Measurements from ENCODE around the gene PPP1R9B.

PPP1R9B gene

DNA sequence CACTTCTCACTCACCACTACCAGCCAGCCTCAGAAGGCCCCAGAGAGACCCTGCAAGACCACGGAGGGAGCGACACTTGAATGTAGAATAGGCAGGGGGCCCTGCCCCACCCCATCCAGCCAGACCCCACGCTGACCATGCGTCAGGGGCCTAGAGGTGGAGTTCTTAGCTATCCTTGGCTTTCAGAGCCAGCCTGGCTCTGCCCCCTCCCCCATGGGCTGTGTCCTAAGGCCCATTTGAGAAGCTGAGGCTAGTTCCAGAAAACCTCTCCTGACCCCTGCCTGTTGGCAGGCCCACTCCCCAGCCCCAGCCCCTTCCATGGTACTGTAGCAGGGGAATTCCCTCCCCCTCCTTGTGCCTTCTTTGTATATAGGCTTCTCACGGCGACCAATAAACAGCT lies 60.4 kb downstream of the PPP1R9B start:
- Histone ChIP-seq H4K20me1 (ENCODE audit: control insufficient read depth, insufficient read depth, low read depth, low read length) (no peaks in the 10 kb centered on the region), H3F3A (ENCODE audit: control insufficient read depth, insufficient read depth) (peaks cover 2% of the 10 kb centered on the region; the same call in 1 of the 2 replicates), H3K27ac (ENCODE audit: low read depth, low read length) (no peak overlapping the region), H3K4me3 (ENCODE audit: low read length) (no peak overlapping the region), H3K9me3 (ENCODE audit: control insufficient read depth, insufficient read depth, low read length) (no peaks in the 10 kb centered on the region), H3K4me1 (ENCODE audit: control insufficient read depth, low read length) (peaks cover 11% of the 10 kb centered on the region), H3K9me2 (replicated peaks; ENCODE audit: control insufficient read depth, low read length) (no peaks in the 10 kb centered on the region), H3K27me3 (ENCODE audit: control insufficient read depth, low read length) (no peaks in the 10 kb centered on the region), H3K4me2 (ENCODE audit: low read length) (no peak overlapping the region), H3K79me2 (ENCODE audit: control insufficient read depth, low read length) (no peaks in the 10 kb centered on the region), H3K36me3 (ENCODE audit: control insufficient read depth, low read length) (no peaks in the 10 kb centered on the region)
- TF ChIP-seq, protein P1, sequence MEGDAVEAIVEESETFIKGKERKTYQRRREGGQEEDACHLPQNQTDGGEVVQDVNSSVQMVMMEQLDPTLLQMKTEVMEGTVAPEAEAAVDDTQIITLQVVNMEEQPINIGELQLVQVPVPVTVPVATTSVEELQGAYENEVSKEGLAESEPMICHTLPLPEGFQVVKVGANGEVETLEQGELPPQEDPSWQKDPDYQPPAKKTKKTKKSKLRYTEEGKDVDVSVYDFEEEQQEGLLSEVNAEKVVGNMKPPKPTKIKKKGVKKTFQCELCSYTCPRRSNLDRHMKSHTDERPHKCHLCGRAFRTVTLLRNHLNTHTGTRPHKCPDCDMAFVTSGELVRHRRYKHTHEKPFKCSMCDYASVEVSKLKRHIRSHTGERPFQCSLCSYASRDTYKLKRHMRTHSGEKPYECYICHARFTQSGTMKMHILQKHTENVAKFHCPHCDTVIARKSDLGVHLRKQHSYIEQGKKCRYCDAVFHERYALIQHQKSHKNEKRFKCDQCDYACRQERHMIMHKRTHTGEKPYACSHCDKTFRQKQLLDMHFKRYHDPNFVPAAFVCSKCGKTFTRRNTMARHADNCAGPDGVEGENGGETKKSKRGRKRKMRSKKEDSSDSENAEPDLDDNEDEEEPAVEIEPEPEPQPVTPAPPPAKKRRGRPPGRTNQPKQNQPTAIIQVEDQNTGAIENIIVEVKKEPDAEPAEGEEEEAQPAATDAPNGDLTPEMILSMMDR (IDR thresholded peaks at IDR 0.05; ENCODE audit: low read depth, low read length, poor library complexity, severe bottlenecking) = no peak

DNA sequence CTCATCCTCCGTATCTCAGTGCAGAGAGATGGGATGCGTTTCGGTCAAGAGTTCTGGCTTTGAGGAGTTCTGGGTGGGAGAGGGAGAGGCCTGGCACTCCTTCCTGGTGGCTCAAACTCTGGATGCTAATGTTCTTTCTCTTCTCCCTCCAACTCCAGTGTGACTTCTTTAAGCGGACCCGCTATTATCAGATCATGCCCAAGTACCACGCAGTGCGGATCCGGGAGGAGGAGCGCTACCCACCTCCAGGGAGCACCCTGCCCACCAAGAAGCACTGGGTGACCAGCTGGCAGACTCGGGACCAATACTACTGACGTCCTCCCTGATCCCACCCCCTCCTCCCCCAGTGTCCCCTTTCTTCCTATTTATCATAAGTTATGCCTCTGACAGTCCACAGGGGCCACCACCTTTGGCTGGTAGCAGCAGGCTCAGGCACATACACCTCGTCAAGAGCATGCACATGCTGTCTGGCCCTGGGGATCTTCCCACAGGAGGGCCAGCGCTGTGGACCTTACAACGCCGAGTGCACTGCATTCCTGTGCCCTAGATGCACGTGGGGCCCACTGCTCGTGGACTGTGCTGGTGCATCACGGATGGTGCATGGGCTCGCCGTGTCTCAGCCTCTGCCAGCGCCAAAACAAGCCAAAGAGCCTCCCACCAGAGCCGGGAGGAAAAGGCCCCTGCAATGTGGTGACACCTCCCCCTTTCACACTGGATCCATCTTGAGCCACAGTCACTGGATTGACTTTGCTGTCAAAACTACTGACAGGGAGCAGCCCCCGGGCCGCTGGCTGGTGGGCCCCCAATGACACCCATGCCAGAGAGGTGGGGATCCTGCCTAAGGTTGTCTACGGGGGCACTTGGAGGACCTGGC lies 61.3 kb downstream of the PPP1R9B start:
- no peaks in the 10 kb centered on the region for H3K9me3 ChIP-seq (ENCODE audit: control insufficient read depth, insufficient read depth, low read length)
- no peaks in the 10 kb centered on the region for H4K20me1 ChIP-seq (ENCODE audit: control insufficient read depth, insufficient read depth, low read depth, low read length)
- TF ChIP-seq EZH2phosphoT487 (IDR thresholded peaks at IDR 0.05; ENCODE audit: borderline replicate concordance, low read length) = no peak
- TF ChIP-seq, protein P1 (IDR thresholded peaks at IDR 0.05; ENCODE audit: low read depth, low read length, poor library complexity, severe bottlenecking) = no peak
- H3K4me3 ChIP-seq (ENCODE audit: low read length) = no peak overlapping the region
- no peaks in the 10 kb centered on the region for H3K9me2 ChIP-seq (replicated peaks; ENCODE audit: control insufficient read depth, low read length)
- no peaks in the 10 kb centered on the region for H3K27me3 ChIP-seq (ENCODE audit: control insufficient read depth, low read length)
- H3K79me2 ChIP-seq (ENCODE audit: control insufficient read depth, low read length) = no peaks in the 10 kb centered on the region
- H3K27ac ChIP-seq (ENCODE audit: low read depth, low read length) = no peak overlapping the region
- H3F3A ChIP-seq (ENCODE audit: control insufficient read depth, insufficient read depth) = peaks cover 2% of the 10 kb centered on the region; the same call in 1 of the 2 replicates
- no peaks in the 10 kb centered on the region for H3K36me3 ChIP-seq (ENCODE audit: control insufficient read depth, low read length)
- H3K4me1 ChIP-seq (ENCODE audit: control insufficient read depth, low read length) = peaks cover 4% of the 10 kb centered on the region
- H3K4me2 ChIP-seq (ENCODE audit: low read length) = no peak overlapping the region

DNA sequence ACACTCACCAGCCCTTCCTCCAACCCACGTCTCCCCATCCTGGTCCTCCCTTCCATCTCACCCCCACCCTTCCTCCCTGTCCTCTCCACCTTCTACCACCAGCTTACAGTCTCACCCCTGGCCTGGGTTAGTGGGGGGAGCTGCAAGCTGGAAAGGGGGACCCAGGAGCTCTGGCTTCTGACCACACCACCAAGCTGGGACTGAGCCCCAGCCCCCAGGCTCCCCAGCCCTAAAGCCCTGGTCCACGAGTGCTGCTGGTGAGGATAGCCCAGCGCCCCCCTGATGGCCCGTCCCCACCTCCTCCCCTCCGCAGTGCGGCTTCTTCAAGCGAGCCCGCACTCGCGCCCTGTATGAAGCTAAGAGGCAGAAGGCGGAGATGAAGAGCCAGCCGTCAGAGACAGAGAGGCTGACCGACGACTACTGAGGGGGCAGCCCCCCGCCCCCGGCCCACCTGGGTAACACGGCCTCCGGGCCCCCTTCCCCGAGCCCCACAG lies 62.5 kb downstream of the PPP1R9B start:
- no peaks in the 10 kb centered on the region for H3K9me2 ChIP-seq (replicated peaks; ENCODE audit: control insufficient read depth, low read length)
- H3K27me3 ChIP-seq (ENCODE audit: control insufficient read depth, low read length) = no peaks in the 10 kb centered on the region
- no peaks in the 10 kb centered on the region for H3K9me3 ChIP-seq (ENCODE audit: control insufficient read depth, insufficient read depth, low read length)
- H3K79me2 ChIP-seq (ENCODE audit: control insufficient read depth, low read length) = no peaks in the 10 kb centered on the region
- H3K4me3 ChIP-seq (ENCODE audit: low read length) = no peak overlapping the region
- H3K4me2 ChIP-seq (ENCODE audit: low read length) = no peak overlapping the region
- H3K36me3 ChIP-seq (ENCODE audit: control insufficient read depth, low read length) = no peaks in the 10 kb centered on the region
- TF ChIP-seq, protein P1 (IDR thresholded peaks at IDR 0.05; ENCODE audit: low read depth, low read length, poor library complexity, severe bottlenecking) = no peak
- no peak for TF ChIP-seq EZH2phosphoT487 (IDR thresholded peaks at IDR 0.05; ENCODE audit: borderline replicate concordance, low read length)
- H3K27ac ChIP-seq (ENCODE audit: low read depth, low read length) = no peak overlapping the region
- H4K20me1 ChIP-seq (ENCODE audit: control insufficient read depth, insufficient read depth, low read depth, low read length) = no peaks in the 10 kb centered on the region
- no peaks in the 10 kb centered on the region for H3K4me1 ChIP-seq (ENCODE audit: control insufficient read depth, low read length)
- peaks cover 2% of the 10 kb centered on the region; the same call in 1 of the 2 replicates for H3F3A ChIP-seq (ENCODE audit: control insufficient read depth, insufficient read depth)
